HG03469 (cell line): ENCODE measurements around the gene SETD6.

Experiments
- ATAC-seq: cut with Tn5 transposase; IDR thresholded peaks from one replicate; pipeline ENCODE4 v1.9.1; 2021; ENCODE audit warnings: mild to moderate bottlenecking, moderate library complexity, moderate number of reproducible peaks; ENCODE audit not compliant: unreplicated experiment

The SETD6 gene

DNA sequence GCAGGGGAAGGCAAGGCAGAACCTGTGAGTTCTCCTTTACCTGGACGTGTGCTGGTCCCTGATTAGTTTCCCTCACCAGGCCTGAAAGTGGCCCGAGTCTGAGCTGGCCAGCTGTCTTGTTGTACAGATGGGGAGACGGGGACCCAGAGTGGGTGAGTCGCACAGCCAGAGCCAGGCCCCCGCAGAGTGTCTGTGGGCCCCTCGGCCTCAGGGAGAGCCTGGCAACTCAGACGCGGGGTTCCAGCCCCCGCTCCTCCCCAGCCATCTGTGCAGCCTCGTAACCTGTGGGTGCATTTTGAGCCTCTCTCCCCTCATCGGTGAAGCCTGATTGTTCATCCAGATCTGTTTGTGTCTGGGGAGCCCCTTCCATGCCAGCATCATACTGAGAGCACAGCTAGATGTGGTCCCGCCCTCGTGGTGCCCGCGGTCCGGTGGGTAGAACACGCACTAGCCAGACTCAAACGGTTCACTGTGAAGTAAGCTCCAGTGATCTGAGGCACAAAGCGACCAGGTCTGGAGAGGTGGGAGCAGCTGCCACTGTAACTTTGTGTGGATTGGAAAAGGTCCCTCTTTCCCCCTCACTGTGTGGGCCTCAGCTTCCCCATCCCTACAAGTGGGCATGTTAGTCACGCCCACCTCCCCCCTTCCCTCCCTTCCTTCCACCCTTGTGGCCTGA is 21.4 kb upstream of the SETD6 start:
- no peak for ATAC-seq

- peak; percentile 37 for ATAC-seq
These were observed 20.3 kb upstream of the SETD6 start for GRCh38 chr16:58494981-58495520.

GRCh38 chr16:58495521-58496331 is 19.6 kb upstream of the SETD6 start:
- ATAC-seq = no peak

- ATAC-seq = no peak
These were observed 17.8 kb upstream of the SETD6 start for GRCh38 chr16:58497468-58497867.

DNA sequence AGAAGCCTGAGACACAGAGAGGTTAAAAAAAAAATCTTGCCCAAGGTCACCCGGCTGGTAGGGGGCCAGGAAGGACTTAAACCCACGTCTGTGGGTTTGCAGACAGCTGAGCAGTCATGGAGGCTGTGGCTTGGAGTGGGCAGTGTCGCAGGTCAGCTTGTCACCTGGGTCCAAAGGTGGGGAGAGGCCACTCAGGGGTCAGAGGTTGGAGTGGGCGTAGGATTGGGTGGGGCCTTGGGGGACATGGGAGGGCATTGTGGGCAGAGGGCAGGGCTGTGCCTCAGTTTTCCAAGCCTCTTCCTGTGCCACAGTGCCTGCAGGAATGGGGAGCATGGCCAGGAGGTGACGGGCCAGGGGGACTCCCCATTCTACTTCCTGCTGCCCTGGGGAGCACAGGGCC is 17.4 kb upstream of the SETD6 start:
- no peak for ATAC-seq

DNA sequence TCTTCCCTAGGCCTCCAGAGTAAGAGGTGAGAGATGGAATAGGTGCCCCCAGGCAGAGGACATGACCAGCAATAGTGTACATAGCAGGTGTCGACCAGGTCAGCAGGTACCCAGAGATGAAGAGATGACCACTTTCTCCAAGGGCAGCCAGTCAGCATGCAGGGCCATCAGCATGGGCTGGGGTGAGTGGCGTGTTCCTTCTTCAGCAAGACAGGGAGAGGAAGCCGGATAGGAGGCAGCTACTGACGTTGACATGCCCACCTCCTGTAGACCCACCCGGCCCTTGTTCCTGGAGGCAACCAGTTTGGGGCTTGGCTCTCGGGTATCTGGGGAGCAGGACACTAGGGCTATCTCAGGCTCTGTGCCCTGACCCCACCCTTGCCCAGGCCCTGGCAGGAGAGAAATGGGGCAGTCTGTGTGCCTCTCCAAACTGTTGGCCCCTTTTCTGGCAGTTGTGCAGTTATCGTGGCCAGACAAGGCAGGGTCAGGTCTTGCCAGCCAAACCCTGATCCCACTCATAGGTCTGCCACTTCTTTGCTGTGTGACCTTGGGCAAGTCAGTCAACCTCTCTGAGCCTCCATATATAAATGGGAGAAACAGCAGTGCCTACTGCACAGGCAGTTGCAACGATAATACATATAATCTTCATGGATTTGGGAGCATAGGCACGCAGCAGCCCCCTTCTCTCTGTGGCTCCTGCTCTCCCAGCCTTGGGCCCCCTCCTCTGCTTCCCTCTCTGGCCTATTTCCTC is 16.8 kb upstream of the SETD6 start:
- no peak for ATAC-seq

DNA sequence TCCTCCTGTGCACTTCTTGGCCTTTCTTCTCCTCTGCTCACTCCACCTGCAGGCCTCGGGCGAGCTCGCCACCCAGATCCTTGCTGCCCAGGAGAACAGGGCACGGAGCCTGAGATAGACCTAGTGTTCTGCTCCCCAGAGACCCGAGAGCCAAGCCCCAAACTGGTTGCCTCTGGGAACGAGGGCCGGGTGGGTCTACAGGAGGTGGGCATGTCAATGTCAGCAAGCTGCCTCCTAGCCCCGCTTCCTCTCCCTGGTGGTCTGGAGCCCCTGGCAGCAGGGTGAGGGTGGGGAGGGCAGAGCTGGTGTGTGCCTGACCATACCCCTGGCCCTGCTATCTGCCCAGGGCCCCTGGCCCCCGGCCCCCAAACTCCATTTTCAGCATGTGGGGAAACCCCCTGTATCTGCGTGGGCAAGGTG is 16.2 kb upstream of the SETD6 start:
- ATAC-seq = no peak

DNA sequence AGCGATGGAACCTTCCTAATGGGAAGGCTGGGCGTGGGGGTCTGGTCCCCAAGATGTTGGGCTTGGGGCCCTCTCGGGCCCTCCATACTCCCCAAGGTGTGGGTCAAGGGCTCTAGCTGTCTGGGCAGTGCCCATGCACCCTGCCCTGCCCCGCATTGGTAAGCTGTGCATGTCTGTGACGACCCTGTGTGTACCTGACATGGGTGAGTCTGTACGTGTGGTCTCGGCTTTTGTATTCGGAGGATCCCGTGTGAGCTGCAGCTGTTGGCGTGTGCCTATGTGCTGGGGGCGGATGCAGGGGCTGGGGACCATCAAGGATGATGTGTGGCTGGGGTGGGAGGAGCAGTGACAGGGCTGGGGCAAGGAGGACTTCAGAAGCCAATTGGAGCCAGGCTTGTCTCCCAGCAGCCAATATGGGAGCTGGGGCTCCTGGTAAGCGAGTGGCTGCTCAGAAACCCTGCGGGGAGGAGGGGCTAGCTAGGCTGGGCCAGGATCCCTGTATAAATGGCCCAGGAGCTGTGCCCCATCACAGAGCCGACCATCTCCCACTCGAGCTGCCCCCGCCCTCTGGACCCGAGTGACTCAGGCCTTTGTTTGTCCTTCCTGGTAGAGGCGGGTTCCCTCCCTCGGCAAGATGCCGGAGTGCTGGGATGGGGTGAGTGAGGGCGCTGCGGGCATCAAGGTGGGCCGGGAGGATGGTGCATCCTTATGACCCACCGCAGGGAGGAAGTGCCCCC is 15.5 kb upstream of the SETD6 start, which contains the start of gene NDRG4:
NDRG4 (plus strand) TSS at position 529 of the 737 bp plus-strand sequence; CDS start at position 635, 106 bp downstream.
- peak; percentile 48 for ATAC-seq

GRCh38 chr16:58500430-58501241 is 14.7 kb upstream of the SETD6 start:
- no peak for ATAC-seq

- ATAC-seq = no peak
These were observed 13.8 kb upstream of the SETD6 start for GRCh38 chr16:58501242-58502131.

DNA sequence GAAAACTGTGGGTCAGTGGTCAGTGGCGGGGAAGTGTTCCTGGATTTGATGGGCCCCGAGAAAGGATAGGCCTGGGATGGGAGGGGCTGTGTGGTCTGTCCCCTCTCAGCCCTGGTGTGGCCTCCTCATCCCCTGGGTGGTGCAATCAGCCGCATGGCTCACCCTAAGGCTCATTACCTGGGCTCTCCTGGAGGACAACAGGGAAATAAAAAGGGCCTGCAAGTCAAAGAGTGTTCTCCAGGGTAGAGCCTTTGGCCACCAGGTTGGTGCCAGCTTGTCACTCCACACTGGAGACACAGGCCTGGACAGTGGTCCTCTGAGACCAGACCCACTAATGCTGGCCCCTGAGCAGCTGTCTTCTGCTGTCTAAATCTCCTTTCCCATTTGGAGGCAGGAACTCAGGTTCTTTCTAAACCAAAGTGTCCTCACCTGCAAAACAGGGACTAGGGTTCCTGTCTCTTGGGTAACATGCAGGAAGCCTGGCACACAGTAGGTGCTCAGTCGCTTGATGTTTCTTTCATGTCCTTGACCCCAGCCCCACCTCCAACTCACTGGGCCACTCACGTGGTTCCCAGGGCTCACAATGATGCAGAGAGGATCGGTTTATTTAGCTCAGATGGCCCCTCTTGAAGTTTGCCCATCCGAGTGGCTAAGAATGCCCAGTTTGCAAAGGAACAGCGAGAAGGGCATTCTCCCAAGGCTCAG is 12.9 kb upstream of the SETD6 start:
- no peak for ATAC-seq

DNA sequence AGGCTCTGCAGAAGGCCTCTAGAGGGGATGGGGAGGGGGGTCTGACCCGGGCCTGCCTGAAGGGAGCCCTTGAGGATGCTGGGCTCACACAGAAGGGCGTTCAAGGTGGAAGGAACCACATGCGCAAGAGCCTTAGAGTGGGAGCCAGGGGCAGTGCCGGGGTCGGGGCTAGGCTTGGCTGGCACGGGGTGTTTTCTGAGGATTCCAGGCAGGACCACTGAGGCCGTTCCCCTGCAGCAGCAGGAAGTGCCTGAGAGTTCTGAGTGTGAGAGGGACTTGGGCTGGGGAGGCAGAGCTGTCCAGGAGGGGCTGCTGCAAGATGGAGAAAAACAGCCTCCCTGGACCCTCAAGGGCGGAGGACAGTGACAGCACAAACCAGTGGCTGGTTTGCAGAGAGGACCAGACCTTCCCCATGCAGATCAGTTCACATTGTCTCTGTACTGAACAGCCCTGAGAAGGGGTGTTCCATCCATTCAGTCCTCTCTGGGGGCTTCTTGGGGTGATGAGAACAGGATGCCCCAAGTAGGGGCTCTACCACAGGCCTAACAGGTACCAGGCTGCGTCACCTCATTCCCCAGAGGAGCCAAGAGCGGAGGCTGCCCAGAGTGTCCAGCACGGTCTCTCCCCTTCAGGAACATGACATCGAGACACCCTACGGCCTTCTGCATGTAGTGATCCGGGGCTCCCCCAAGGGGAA is 12.0 kb upstream of the SETD6 start:
- ATAC-seq = no peak

DNA sequence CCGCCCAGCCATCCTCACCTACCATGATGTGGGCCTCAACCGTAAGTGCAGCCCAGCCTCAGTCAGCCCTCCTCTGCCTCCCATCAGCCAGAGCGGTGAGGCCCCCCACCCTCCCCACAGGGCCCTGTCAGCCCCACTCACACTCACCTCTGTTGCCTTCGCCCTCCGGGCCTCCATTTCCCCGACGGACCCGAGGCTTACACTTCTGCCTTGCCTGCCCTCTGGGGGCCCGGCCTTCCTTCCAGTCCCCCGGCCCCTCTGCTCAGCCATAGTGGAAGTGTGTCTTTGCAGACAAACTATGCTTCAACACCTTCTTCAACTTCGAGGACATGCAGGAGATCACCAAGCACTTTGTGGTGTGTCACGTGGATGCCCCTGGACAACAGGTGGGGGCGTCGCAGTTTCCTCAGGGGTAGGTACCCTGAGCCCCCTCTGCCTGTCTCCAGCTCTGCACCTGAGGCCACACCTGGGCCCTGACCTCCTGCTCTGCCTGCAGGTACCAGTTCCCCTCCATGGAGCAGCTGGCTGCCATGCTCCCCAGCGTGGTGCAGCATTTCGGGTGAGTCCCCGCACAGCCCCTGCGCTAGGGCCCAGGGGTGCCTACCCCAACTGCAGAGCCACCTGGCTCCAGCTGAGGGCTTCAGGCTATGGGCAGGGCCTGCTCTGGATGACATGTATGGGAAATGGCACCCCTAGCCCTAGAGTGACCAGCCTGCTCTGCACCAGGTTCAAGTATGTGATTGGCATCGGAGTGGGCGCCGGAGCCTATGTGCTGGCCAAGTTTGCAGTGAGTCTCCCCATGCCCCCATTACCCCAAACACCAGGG is 11.2 kb upstream of the SETD6 start:
- ATAC-seq = no peak

DNA sequence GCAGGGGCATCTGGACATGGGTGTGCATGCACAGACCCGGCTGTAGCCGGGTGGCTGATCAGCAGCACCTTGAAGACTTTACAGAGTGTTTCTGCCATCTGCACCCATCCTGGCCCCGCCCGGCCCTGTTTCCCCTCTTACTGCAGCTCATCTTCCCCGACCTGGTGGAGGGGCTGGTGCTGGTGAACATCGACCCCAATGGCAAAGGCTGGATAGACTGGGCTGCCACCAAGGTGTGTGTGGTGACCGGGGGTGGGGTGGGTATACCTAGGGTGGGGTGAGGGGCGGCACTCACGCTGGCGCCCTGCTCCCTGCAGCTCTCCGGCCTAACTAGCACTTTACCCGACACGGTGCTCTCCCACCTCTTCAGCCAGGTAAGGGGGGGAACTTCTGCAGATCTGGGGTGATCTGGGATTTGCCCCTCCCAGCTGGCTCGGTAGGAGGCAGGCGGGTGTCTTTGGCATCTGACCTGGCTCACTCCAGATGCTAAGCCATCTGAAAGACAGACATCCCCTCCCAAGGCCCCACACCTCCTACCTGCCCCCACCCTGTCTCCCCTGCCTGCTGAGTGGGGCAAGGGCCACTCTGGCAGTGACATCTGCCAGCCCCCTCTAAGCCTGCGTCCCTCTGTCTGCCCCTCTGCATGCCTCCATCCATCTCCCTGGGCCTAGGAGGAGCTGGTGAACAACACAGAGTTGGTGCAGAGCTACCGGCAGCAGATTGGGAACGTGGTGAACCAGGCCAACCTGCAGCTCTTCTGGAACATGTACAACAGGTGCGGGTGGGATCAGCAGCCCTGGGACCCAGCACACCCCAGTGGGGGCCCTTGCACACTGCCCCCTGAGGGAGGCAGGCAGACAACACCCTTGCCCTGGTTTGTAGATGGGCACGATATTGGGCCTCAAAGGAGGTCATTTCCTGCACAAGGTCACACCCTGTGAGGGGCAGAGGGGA is 8.8 kb upstream of the SETD6 start:
- no peak for ATAC-seq

- no peak for ATAC-seq
These were observed 7.9 kb upstream of the SETD6 start for GRCh38 chr16:58507195-58507962.
